A673 (cell line): ENCODE measurements around the gene ZFP2. TPM values are rescaled to one million over a fixed set of nuclear protein-coding genes. Genes with fewer than 3 reads are reported as not detected.
"Not testable (repeated sequence)": the region's sequence is repeated elsewhere in the genome, so short reads cannot be mapped to it uniquely, and the experiment has no call there.

Source experiments
- BruUV-seq: library from RNA; stranded (reverse); fragments of 400-500 nt; replicated peaks from 2 replicates; lab custom pipeline; 2021; lab: Mats Ljungman, UMichigan
- CTCF ChIA-PET: fragments of 300-600 bp; sonication (Branson Sonifier 250); formaldehyde crosslinking; loops from one replicate; lab custom pipeline; 2022; ENCODE audit warnings: antibody characterized with exemption; lab: Charles Lee
- POLR2A ChIA-PET: fragments of 300-600 bp; sonication (Branson Sonifier 250); formaldehyde crosslinking; loops from one replicate; lab custom pipeline; 2022; ENCODE audit warnings: antibody characterized with exemption; ENCODE audit not compliant: low non-redundant PET; lab: Charles Lee
- DNase-seq: peaks from one replicate; pipeline ENCODE4 v3.0.0-alpha.2; 2015; ENCODE audit warnings: low spot score
- H3K27ac ChIP-seq: fragments of 200-600 bp; sonication (generic); 2 replicates; pipeline ENCODE4 v1.5.1; 2016; ENCODE audit warnings: mixed run types, low read depth, mild to moderate bottlenecking, mixed read lengths, antibody characterized with exemption, low read length; ENCODE audit not compliant: poor library complexity, severe bottlenecking
- H3K27me3 ChIP-seq: fragments of 200-600 bp; sonication (generic); replicated peaks from 2 replicates; pipeline ENCODE4 v1.6.1; 2017; ENCODE audit warnings: mixed run types, low read depth, mild to moderate bottlenecking, mixed read lengths, antibody characterized with exemption, low read length; ENCODE audit not compliant: insufficient read depth, poor library complexity
- H3K36me3 ChIP-seq: fragments of 200-600 bp; sonication (generic); 2 replicates; pipeline ENCODE4 v1.6.1; 2016; ENCODE audit warnings: mixed run types, mild to moderate bottlenecking, mixed read lengths, antibody characterized with exemption, low read length; ENCODE audit not compliant: insufficient read depth, poor library complexity, severe bottlenecking
- H3K4me1 ChIP-seq: fragments of 200-600 bp; sonication (generic); 2 replicates; pipeline ENCODE4 v1.6.1; 2017; ENCODE audit warnings: mixed run types, mild to moderate bottlenecking, mixed read lengths, antibody characterized with exemption, low read length; ENCODE audit not compliant: insufficient read depth, poor library complexity, severe bottlenecking
- H3K4me3 ChIP-seq: fragments of 200-600 bp; sonication (generic); 2 replicates; pipeline ENCODE4 v1.5.1; 2016; ENCODE audit warnings: low read depth, mixed run types, mild to moderate bottlenecking, mixed read lengths, low read length; ENCODE audit not compliant: poor library complexity, severe bottlenecking
- H3K9me3 ChIP-seq: fragments of 200-600 bp; sonication (generic); 2 replicates; pipeline ENCODE4 v1.6.1; 2016; ENCODE audit warnings: mixed run types, low read depth, mild to moderate bottlenecking, mixed read lengths, antibody characterized with exemption, low read length; ENCODE audit not compliant: poor library complexity, severe bottlenecking
- EZH2 ChIP-seq: fragments of 200-600 bp; sonication (generic); IDR thresholded peaks from 2 replicates; pipeline ENCODE4 v1.6.1; 2017; ENCODE audit warnings: borderline replicate concordance, low read depth, mild to moderate bottlenecking, mixed read lengths, antibody characterized with exemption, low read length; ENCODE audit not compliant: poor library complexity, severe bottlenecking
- intact Hi-C: fragments of 100-400 bp; cut with micrococcal nuclease; formaldehyde crosslinking; loops from one replicate; pipeline ENCODE4 v1.10.0; 2022; ENCODE audit not compliant: unreplicated experiment
- total RNA-seq: library from RNA; stranded (reverse); gene quantifications from 2 replicates; pipeline ENCODE4 v1.2.3, GENCODE V29; 2021
- TF ChIP-seq, protein P1 (sequence below): fragments of 300-800, 200-600 bp; sonication (generic); conservative IDR thresholded peaks from 2 replicates; pipeline ENCODE4 v1.5.1; 2017; ENCODE audit warnings: low read depth, mild to moderate bottlenecking, antibody characterized with exemption, low read length, moderate library complexity, mixed read lengths

Gene ZFP2
- total RNA-seq, 1 experiment from 2014 or later, result 0.43 TPM

DNA sequence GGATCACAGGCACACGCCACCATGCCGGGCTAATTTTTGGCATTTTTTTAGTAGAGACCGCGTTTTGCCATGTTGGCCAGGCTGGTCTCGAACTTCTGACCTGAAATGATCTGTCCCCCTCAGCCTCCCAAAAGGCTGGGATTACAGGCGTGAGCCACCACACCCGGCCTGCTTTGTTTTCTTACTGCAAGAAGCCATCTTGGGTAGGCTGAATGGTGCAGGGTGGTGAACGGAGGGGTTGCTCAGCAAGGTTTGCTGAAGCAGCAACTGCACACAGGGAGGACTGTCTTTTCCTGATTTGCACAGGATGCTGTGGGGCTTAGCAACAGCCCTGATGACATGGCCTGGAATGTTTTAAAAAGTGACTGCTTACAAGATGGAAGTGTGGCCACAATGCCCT is 25.3 kb upstream of the ZFP2 start:
- BruUV-seq, result no TSS peak
- TF ChIP-seq EZH2, result no peak
- TF ChIP-seq, protein P1, sequence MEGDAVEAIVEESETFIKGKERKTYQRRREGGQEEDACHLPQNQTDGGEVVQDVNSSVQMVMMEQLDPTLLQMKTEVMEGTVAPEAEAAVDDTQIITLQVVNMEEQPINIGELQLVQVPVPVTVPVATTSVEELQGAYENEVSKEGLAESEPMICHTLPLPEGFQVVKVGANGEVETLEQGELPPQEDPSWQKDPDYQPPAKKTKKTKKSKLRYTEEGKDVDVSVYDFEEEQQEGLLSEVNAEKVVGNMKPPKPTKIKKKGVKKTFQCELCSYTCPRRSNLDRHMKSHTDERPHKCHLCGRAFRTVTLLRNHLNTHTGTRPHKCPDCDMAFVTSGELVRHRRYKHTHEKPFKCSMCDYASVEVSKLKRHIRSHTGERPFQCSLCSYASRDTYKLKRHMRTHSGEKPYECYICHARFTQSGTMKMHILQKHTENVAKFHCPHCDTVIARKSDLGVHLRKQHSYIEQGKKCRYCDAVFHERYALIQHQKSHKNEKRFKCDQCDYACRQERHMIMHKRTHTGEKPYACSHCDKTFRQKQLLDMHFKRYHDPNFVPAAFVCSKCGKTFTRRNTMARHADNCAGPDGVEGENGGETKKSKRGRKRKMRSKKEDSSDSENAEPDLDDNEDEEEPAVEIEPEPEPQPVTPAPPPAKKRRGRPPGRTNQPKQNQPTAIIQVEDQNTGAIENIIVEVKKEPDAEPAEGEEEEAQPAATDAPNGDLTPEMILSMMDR, result no peak
- Histone ChIP-seq H3K4me3 (no peak overlapping the region), H3K27me3 (no peaks in the 10 kb centered on the region), H3K36me3 (peaks cover 72% of the 10 kb centered on the region), H3K27ac (no peak overlapping the region), H3K4me1 (no peaks in the 10 kb centered on the region), H3K9me3 (peaks cover 19% of the 10 kb centered on the region)
- ChIA-PET POLR2A (no interaction called here), CTCF (no interaction called here)
- DNase-seq, result no peak
- intact Hi-C loops, result no loop called here

DNA sequence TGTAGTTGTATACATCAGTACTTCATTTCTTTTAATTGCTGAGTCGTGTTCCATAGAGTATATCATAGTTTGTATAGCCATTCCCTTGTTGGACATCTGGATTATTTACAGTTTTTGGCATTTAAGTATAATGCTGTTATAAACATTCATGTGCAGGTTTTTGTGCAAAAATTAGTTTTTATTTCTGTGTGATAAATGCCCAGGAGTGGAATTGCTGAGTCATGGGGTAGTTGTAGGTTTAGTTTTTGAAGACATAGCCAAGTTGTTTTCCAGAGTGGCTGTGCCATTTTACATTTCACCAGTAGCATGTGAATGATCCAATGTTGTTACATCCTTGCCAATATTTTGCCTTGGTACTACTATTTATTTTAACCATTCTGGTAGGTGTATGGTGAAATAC is 23.4 kb upstream of the ZFP2 start:
- intact Hi-C loops, result no loop called here
- BruUV-seq, result no TSS peak
- Histone ChIP-seq H3K4me1 (no peaks in the 10 kb centered on the region), H3K27me3 (no peaks in the 10 kb centered on the region), H3K4me3 (no peak overlapping the region), H3K27ac (no peak overlapping the region), H3K9me3 (peaks cover 32% of the 10 kb centered on the region), H3K36me3 (peaks cover 56% of the 10 kb centered on the region)
- TF ChIP-seq, protein P1, result no peak
- no peak for TF ChIP-seq EZH2
- no peak for DNase-seq
- CTCF ChIA-PET, result no interaction called here
- POLR2A ChIA-PET, result no interaction called here

DNA sequence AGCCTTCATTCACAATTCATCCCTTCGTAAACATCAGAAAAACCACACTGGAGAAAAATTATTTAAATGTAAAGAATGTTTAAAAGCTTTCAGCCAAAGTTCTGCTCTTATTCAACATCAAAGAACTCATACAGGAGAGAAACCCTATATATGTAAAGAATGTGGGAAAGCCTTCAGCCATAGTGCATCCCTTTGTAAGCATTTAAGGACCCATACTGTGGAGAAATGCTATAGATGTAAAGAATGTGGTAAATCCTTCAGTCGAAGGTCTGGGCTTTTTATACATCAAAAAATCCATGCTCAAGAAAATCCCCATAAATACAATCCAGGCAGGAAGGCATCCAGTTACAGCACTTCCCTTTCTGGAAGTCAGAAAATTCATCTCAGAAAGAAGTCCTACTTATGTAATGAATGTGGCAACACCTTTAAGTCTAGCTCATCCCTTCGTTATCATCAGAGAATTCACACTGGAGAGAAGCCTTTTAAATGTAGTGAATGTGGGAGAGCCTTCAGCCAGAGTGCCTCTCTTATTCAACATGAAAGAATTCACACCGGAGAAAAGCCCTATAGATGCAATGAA is 12.5 kb upstream of the ZFP2 start:
- H3K27me3 ChIP-seq, H3K4me3 ChIP-seq, intact Hi-C loops, CTCF ChIA-PET, BruUV-seq, POLR2A ChIA-PET, H3K4me1 ChIP-seq, H3K27ac ChIP-seq, DNase-seq: not testable (repeated sequence)
- H3K36me3 ChIP-seq, result peaks cover 71% of the 10 kb centered on the region
- H3K9me3 ChIP-seq, result peaks cover 49% of the 10 kb centered on the region

DNA sequence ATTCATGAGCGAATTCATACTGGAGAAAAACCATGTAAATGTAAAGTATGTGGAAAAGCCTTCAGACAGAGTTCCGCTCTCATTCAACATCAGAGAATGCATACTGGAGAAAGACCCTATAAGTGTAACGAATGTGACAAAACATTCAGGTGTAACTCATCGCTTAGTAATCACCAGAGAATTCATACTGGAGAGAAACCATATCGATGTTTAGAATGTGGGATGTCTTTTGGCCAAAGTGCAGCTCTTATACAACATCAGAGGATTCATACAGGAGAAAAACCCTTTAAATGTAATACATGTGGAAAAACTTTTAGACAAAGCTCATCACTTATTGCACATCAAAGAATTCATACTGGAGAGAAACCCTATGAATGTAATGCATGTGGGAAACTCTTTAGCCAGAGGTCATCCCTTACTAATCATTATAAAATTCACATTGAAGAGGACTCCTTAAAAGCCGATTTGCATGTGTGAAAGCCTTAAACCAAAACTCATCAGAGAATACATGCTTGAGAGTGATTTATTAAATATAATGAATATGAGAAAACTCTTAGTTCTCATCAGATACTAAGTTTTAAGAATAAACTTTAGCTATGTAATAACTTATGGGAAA is 11.8 kb upstream of the ZFP2 start:
- TSS peak; percentile 11 for BruUV-seq
- CTCF ChIA-PET, result no interaction called here
- DNase-seq, result no peak

More for the DNA sequence above, 11.8 kb upstream of the ZFP2 start:
- Histone ChIP-seq H3K9me3 (peaks cover 54% of the 10 kb centered on the region), H3K4me1 (no peaks in the 10 kb centered on the region), H3K36me3 (peaks cover 75% of the 10 kb centered on the region), H3K4me3 (no peak overlapping the region), H3K27me3 (no peaks in the 10 kb centered on the region), H3K27ac (no peak overlapping the region)
- no peak for TF ChIP-seq EZH2
- TF ChIP-seq, protein P1, result no peak
- intact Hi-C loops, result no loop called here
- POLR2A ChIA-PET, result no interaction called here
